ENCODE data around the gene ADAM12.

ADAM12 gene

GRCh38 chr10:126021833-126022500 lies 366.3 kb downstream of the ADAM12 start:
- no peak overlapping the region for H3K4me3 ChIP-seq (ENCODE audit: insufficient read depth, low read depth, low read length, poor library complexity, severe bottlenecking)
- no peaks in the 10 kb centered on the region for H3K36me3 ChIP-seq (ENCODE audit: control insufficient read depth, insufficient read depth, low read length)
- no peaks in the 10 kb centered on the region for H3K4me1 ChIP-seq (ENCODE audit: control insufficient read depth, insufficient read depth, low read length, poor library complexity, severe bottlenecking)
- H3K27me3 ChIP-seq (replicated peaks; ENCODE audit: control insufficient read depth, insufficient read depth, low read length, poor library complexity, severe bottlenecking): no peaks in the 10 kb centered on the region
- no peaks in the 10 kb centered on the region for H3K9me3 ChIP-seq (ENCODE audit: control insufficient read depth, low read length)
- no peak overlapping the region for H3K27ac ChIP-seq (ENCODE audit: insufficient read depth, low read length, poor library complexity, severe bottlenecking)
- DNase-seq: no peak

DNA sequence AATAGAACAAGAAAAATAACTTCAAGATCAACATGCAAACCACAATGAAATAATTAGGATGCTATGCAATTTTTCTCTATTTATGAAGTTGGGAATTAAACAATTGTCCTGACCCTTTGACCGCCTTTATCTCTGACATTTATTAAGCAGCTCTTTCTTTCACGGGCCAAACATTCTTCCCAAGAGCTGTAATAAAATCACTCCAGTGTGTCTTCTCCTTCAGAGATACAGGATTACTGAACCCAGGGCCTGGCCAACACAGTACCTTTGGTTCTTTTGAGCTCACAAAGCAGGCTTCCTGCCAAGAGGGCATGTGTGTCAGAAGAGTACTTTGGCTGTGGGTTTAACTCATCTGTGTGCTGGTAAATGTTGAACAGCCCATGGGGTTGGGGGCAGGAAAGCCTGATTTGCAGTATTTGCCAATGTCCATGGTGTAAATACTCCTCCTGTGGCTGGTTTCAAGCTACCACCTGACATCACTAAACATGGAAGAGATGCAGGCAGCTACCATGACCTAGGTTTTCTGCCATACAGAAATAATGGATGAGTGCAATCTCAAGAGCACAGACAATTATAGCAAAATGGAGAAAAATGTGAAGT lies 370.2 kb downstream of the ADAM12 start:
- H3K36me3 ChIP-seq (ENCODE audit: control insufficient read depth, insufficient read depth, low read length): no peaks in the 10 kb centered on the region
- no peak overlapping the region for H3K27ac ChIP-seq (ENCODE audit: insufficient read depth, low read length, poor library complexity, severe bottlenecking)
- no peak for DNase-seq
- H3K9me3 ChIP-seq (ENCODE audit: control insufficient read depth, low read length): no peaks in the 10 kb centered on the region
- H3K4me3 ChIP-seq (ENCODE audit: insufficient read depth, low read depth, low read length, poor library complexity, severe bottlenecking): no peak overlapping the region
- no peaks in the 10 kb centered on the region for H3K4me1 ChIP-seq (ENCODE audit: control insufficient read depth, insufficient read depth, low read length, poor library complexity, severe bottlenecking)
- H3K27me3 ChIP-seq (replicated peaks; ENCODE audit: control insufficient read depth, insufficient read depth, low read length, poor library complexity, severe bottlenecking): no peaks in the 10 kb centered on the region

- Histone ChIP-seq H3K4me1 (ENCODE audit: control insufficient read depth, insufficient read depth, low read length, poor library complexity, severe bottlenecking) (no peaks in the 10 kb centered on the region), H3K27me3 (replicated peaks; ENCODE audit: control insufficient read depth, insufficient read depth, low read length, poor library complexity, severe bottlenecking) (no peaks in the 10 kb centered on the region), H3K9me3 (ENCODE audit: control insufficient read depth, low read length) (no peaks in the 10 kb centered on the region), H3K4me3 (ENCODE audit: insufficient read depth, low read depth, low read length, poor library complexity, severe bottlenecking) (no peak overlapping the region), H3K36me3 (ENCODE audit: control insufficient read depth, insufficient read depth, low read length) (no peaks in the 10 kb centered on the region), H3K27ac (ENCODE audit: insufficient read depth, low read length, poor library complexity, severe bottlenecking) (no peak overlapping the region)
- DNase-seq: no peak
Observed at GRCh38 chr10:126016882-126017281, 371.4 kb downstream of the ADAM12 start.

DNA sequence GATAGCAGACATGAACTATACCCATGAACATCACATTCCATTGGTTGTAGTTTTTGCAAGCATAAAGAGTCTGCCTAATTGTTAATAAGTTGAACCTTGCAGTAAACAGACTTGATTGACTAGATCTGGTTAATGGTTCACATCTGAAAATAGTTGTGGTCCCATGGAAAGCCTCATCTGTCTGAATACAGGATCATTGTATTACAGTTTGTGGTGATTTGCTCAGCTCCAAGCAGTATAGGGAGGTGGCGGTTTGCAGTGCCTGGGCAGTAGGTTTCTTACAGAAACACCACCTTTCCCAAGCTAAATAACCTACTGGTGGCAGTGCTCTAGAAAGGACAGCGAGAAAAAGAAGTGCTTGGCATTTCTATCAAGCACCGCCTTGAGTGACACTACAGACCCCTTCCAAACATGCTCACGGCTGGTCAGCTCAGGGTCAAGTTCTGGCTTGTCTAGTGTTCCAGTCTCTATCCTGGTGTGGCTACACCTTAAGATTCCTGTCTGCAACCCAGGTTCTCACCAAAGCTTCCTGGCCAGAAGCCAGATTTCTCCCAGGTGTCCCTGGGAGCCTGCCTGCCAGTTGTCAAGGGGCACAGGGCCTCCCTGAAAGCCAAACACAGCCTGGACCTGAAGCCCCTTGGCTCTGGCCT lies 372.0 kb downstream of the ADAM12 start:
- Histone ChIP-seq H3K27me3 (replicated peaks; ENCODE audit: control insufficient read depth, insufficient read depth, low read length, poor library complexity, severe bottlenecking) (no peaks in the 10 kb centered on the region), H3K36me3 (ENCODE audit: control insufficient read depth, insufficient read depth, low read length) (no peaks in the 10 kb centered on the region), H3K9me3 (ENCODE audit: control insufficient read depth, low read length) (no peaks in the 10 kb centered on the region), H3K4me3 (ENCODE audit: insufficient read depth, low read depth, low read length, poor library complexity, severe bottlenecking) (no peak overlapping the region), H3K27ac (ENCODE audit: insufficient read depth, low read length, poor library complexity, severe bottlenecking) (no peak overlapping the region), H3K4me1 (ENCODE audit: control insufficient read depth, insufficient read depth, low read length, poor library complexity, severe bottlenecking) (no peaks in the 10 kb centered on the region)
- DNase-seq: no peak

DNA sequence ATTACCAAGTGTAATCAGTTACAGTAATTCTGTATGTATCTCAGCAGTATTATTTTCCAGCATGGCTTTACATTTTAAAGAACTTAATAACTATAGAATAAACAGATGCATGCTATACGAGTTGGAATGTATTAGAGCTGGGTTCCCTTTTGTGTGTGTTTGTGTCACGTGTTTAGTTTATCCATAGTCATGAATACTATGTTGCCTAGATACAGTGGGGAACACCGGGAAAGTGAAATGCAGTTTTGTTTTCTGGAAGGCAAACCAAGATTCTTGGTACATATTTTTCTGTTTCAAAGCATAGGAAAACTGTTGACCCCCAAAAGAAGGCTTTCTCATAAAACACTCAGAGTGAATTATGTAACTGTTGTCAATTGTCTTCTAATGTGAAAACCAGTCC lies 372.9 kb downstream of the ADAM12 start:
- Histone ChIP-seq H3K27me3 (replicated peaks; ENCODE audit: control insufficient read depth, insufficient read depth, low read length, poor library complexity, severe bottlenecking) (no peaks in the 10 kb centered on the region), H3K4me1 (ENCODE audit: control insufficient read depth, insufficient read depth, low read length, poor library complexity, severe bottlenecking) (no peaks in the 10 kb centered on the region), H3K36me3 (ENCODE audit: control insufficient read depth, insufficient read depth, low read length) (no peaks in the 10 kb centered on the region), H3K4me3 (ENCODE audit: insufficient read depth, low read depth, low read length, poor library complexity, severe bottlenecking) (no peak overlapping the region), H3K9me3 (ENCODE audit: control insufficient read depth, low read length) (no peaks in the 10 kb centered on the region), H3K27ac (ENCODE audit: insufficient read depth, low read length, poor library complexity, severe bottlenecking) (no peak overlapping the region)
- no peak for DNase-seq

DNA sequence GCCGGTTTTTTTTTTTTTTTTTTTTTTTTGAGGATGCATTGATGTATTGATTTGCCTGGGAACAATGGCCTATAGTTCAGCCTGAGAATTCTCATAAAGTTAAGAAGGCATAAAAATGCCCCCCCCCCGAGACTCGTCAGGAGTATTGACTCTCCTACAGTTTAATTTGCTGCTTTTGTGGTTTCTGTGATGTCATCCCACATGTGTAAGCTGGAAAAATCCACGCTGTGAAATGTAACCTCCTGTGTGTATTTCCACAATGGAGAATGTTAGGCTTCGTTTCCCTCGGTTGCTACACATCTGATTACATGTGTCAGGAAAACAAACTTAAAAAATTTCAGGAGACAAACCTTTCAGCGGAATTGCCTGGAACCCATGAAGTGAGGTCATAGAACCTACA lies 374.0 kb downstream of the ADAM12 start:
- Histone ChIP-seq H3K27ac (ENCODE audit: insufficient read depth, low read length, poor library complexity, severe bottlenecking) (no peak overlapping the region), H3K27me3 (replicated peaks; ENCODE audit: control insufficient read depth, insufficient read depth, low read length, poor library complexity, severe bottlenecking) (no peaks in the 10 kb centered on the region), H3K4me3 (ENCODE audit: insufficient read depth, low read depth, low read length, poor library complexity, severe bottlenecking) (no peak overlapping the region), H3K4me1 (ENCODE audit: control insufficient read depth, insufficient read depth, low read length, poor library complexity, severe bottlenecking) (no peaks in the 10 kb centered on the region), H3K36me3 (ENCODE audit: control insufficient read depth, insufficient read depth, low read length) (no peaks in the 10 kb centered on the region), H3K9me3 (ENCODE audit: control insufficient read depth, low read length) (no peaks in the 10 kb centered on the region)
- no peak for DNase-seq

DNA sequence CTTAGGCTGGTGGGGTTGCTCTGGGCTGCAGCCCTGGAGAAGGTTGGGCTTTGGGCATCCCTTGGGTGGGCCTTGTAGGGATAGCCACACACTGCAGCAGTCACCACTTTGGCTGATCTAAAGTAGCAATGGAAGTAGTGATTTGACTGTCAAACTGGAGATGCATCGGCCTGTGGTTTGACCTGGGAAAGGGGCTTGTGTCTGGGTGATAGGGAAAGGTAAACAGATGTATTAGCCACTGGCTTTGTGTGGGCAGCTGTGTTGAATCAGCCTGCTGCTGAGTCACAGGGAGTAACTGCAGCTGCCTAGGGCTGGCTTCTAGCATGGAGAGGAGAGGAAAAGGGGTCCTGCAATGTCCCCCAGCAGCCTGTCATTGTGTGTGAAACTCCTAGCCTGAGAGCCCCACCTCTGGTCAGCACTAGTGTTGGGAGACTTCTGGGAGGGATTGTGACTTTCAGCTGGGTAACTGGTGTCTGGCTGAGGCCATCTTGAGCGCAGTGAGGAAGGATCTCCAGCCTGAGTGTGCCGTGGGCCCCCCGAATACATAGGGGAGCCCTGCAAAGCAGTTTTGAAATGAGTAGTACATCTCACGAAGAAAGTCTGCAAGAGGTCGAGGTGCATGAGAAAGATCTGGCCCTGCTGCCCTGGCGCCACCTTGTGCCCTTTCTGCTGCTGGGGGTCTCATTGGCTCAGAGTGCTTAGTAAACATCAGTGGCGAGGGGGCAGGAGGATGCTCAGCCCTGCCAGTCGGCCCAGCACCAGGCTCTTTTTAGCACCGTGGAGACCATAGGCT lies 374.6 kb downstream of the ADAM12 start:
- Histone ChIP-seq H3K9me3 (ENCODE audit: control insufficient read depth, low read length) (no peaks in the 10 kb centered on the region), H3K27ac (ENCODE audit: insufficient read depth, low read length, poor library complexity, severe bottlenecking) (no peak overlapping the region), H3K36me3 (ENCODE audit: control insufficient read depth, insufficient read depth, low read length) (no peaks in the 10 kb centered on the region), H3K27me3 (replicated peaks; ENCODE audit: control insufficient read depth, insufficient read depth, low read length, poor library complexity, severe bottlenecking) (no peaks in the 10 kb centered on the region), H3K4me1 (ENCODE audit: control insufficient read depth, insufficient read depth, low read length, poor library complexity, severe bottlenecking) (no peaks in the 10 kb centered on the region), H3K4me3 (ENCODE audit: insufficient read depth, low read depth, low read length, poor library complexity, severe bottlenecking) (no peak overlapping the region)
- no peak for DNase-seq

DNA sequence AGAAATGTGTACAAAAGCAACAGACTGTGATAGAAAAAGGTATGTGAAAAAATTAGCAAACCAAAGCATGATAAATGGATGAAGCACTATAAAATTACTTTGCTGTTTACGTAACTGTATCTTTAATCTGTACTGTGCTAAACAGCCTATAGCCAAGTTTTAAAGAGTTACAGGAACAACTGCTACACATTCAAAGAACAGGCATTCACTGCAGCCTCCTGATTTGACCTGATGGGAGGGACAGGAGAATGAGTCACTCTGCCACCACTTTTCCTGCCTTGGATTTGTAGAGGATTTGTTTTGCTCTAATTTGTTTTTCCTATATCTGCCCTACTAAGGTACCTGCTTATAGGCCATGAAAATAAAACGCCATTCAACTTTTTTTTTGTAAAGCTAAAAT lies 375.8 kb downstream of the ADAM12 start:
- Histone ChIP-seq H3K9me3 (ENCODE audit: control insufficient read depth, low read length) (no peaks in the 10 kb centered on the region), H3K36me3 (ENCODE audit: control insufficient read depth, insufficient read depth, low read length) (no peaks in the 10 kb centered on the region), H3K27me3 (replicated peaks; ENCODE audit: control insufficient read depth, insufficient read depth, low read length, poor library complexity, severe bottlenecking) (no peaks in the 10 kb centered on the region), H3K27ac (ENCODE audit: insufficient read depth, low read length, poor library complexity, severe bottlenecking) (no peak overlapping the region), H3K4me1 (ENCODE audit: control insufficient read depth, insufficient read depth, low read length, poor library complexity, severe bottlenecking) (no peaks in the 10 kb centered on the region), H3K4me3 (ENCODE audit: insufficient read depth, low read depth, low read length, poor library complexity, severe bottlenecking) (no peak overlapping the region)
- no peak for DNase-seq

DNA sequence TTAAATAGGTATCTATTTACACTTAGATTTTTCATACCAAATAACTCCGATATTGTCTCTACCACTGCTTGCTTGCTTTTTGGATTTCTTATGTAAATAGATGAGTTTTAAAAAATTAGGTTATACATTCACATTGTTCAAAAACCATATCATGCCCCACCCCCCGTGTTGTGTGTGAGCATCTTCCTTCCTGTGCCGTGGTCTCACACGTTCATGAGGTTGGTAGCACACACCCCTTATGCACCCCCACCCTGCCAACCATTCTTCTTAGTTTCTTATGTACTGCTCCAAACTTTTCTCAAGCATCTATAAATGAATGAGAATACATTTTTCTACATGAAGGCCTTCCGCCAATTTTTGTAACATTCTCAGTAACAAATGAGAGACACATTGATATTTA lies 376.3 kb downstream of the ADAM12 start:
- H3K4me3 ChIP-seq (ENCODE audit: insufficient read depth, low read depth, low read length, poor library complexity, severe bottlenecking): no peak overlapping the region
- H3K27me3 ChIP-seq (replicated peaks; ENCODE audit: control insufficient read depth, insufficient read depth, low read length, poor library complexity, severe bottlenecking): no peaks in the 10 kb centered on the region
- DNase-seq: no peak
- H3K27ac ChIP-seq (ENCODE audit: insufficient read depth, low read length, poor library complexity, severe bottlenecking): no peak overlapping the region
- no peaks in the 10 kb centered on the region for H3K4me1 ChIP-seq (ENCODE audit: control insufficient read depth, insufficient read depth, low read length, poor library complexity, severe bottlenecking)
- no peaks in the 10 kb centered on the region for H3K9me3 ChIP-seq (ENCODE audit: control insufficient read depth, low read length)
- no peaks in the 10 kb centered on the region for H3K36me3 ChIP-seq (ENCODE audit: control insufficient read depth, insufficient read depth, low read length)

- H3K27ac ChIP-seq (ENCODE audit: insufficient read depth, low read length, poor library complexity, severe bottlenecking): no peak overlapping the region
- H3K27me3 ChIP-seq (replicated peaks; ENCODE audit: control insufficient read depth, insufficient read depth, low read length, poor library complexity, severe bottlenecking): no peaks in the 10 kb centered on the region
- no peaks in the 10 kb centered on the region for H3K4me1 ChIP-seq (ENCODE audit: control insufficient read depth, insufficient read depth, low read length, poor library complexity, severe bottlenecking)
- H3K36me3 ChIP-seq (ENCODE audit: control insufficient read depth, insufficient read depth, low read length): no peaks in the 10 kb centered on the region
- DNase-seq: no peak
- H3K9me3 ChIP-seq (ENCODE audit: control insufficient read depth, low read length): no peaks in the 10 kb centered on the region
- no peak overlapping the region for H3K4me3 ChIP-seq (ENCODE audit: insufficient read depth, low read depth, low read length, poor library complexity, severe bottlenecking)
Observed at GRCh38 chr10:126009650-126010049, 378.6 kb downstream of the ADAM12 start.
